Measurements from ENCODE around the gene REXO2.

- TF ChIP-seq CTCF (IDR thresholded peaks at IDR 0.05), result no peak
- no peak for TF ChIP-seq POLR2A (IDR thresholded peaks at IDR 0.05)
Measured at GRCh38 chr11:114397349-114397982, 41.8 kb upstream of the REXO2 start.

Measured in uterus (tissue), 2 donors.